Measurements from ENCODE around the gene TM9SF3.
"Not testable (repeated sequence)": the region's sequence is repeated elsewhere in the genome, so short reads cannot be mapped to it uniquely, and the experiment has no call there.

TM9SF3 gene

DNA sequence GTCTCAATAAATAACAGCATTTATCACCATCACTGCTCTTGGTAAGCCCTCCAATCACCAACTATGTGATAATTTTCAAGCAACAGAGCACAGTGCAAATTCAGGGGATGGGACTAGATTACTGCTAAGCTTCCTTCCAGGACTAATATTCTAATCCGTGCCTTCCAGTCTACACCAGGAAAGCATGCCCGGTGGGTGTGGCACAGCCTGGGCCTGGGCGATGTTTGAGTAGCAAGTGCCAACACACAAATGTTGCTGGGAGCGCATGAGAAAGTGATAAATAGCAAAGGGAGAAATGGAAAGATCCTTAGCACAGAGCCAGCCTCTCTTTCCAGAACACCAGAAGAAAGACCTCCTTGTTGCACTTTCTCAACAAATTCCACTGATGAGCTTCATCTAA, 13.5 kb upstream of the TM9SF3 start:
- DNase-seq, result no peak

DNA sequence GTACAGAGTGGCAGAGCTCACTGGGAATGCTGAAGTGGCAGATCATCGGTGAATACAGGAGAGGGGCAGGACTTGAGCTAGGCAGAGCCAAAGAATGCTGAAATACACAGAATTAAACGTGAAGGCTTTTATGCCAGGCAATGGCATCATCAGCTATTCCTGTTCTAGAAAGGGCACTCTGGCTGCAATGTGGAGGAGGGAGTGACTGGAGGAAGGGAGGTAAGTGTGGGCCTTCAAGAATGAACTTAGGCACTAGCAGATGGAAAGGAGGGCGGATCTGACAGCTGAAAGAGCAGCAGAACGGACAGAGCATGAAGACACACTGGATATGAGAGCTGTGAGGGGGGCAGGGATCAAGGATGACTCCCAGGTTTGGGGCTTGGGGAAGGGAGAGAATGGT, 12.0 kb upstream of the TM9SF3 start:
- DNase-seq, result no peak

DNA sequence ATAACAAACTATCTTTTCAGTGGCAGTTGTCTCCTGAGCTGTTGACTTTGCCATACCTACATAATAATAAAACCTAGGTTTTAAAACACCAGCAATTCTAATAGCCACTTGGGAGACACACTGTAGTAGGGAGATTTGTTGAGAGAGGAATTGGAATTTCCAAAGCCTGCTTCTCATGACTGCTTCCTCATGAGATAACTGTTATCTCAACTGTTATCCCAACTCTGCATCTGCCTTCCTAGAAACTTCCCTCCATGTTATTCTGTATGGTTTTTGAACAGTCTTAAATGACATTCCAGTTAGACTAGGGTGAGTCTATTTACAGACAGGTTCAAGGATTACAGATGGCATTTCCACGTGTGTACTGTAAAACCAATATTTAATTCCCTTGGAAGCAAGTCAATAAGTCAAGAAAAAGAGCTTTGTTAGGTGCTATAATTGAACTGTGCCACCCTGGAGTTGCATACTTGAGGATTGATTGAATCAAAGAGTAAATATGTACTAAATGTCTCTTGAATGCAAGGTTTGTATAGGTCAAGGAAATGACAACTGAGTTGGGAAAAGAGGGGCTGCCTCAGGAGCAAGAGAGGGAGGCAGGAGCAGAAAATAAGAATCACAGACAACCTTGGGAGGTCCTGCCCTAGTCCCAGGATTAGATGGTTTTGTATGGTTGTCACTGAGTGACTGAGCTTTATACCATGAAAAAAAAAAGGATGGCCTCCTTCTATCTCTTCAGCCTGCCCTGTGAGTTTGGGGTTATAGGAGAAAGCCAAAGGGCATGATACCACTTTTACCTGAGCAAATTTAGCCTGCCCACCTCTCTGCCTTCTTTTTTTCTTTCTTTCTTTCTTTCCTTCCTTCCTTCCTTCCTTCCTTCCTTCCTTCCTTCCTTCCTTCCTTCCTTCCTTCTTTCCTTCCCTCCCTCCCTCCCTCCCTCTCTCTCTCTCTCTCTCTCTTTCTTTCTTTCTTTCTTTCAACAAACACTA, 9.9 kb upstream of the TM9SF3 start:
- DNase-seq, result no peak

DNA sequence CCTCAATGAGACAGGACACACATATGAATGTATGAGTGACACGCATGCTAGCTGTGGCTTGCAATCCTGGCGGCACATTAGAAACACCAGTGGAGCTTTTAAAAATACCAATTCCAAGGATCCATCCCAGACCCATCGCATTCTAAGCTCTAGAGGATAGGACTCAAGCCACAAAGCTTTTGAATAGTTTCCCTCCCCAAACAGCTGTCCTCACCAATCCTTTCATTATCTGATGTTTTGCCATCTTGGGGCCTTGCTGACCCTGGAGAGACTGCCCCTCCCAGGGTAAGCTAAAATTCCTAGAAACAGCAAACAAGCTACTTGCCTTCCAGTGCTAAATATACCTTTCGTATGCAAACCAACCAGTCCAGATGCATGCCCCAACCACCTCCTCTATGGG, 8.9 kb upstream of the TM9SF3 start:
- no peak for DNase-seq

DNA sequence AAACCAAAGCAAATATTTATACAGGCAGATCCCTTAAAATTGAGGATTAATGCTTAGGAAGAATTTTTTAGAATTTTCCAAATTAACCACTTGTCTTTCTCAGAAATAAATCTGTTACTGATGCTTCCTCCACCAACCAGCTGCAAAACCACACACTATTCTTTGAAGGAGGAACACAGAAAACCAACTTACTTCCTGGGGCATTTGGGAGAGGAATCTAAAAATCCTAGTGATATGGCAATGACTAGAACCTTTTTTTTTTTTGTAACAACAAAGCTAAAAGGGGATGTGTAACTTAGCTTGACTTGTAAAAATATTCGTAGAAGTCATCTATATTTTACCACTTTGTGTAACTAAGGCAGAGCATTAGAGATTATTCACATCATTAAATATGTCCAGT, 5.1 kb upstream of the TM9SF3 start:
- DNase-seq, result no peak

DNA sequence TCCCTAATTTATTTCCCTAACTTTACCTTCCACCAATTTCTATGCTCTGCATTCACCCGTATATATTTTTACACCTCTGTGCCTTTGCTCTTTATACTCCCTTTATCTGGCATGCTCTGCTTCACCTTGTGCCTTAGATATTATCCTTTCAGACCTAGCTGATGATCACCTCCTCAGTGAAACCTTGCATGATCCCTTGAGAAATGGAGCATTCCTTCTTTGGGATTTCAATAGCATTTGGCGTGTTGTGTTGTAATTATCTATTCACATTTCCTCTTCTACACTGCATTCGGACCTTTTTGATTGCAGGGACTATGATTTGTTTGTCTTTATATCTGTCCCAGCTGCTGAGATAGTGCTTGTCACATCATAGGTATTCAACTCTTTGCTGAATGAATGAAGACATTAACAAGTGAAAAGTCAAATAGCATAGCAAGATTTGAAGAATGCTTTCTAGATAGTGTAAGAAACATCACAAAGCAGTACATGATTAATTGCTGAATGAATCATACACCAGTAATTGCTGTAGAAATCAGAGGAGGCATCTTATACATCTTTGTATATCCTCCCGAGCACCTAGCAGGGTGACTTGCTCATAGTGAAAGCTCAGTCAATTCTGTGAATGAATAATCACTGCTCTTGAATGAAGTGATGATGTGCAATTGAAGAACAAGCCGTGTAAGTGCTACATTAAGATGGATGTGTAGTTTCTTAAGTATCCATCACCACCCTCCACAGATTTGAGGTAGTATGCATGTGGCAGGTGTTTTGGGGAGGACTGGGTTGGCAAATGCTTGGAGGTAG, 2.0 kb upstream of the TM9SF3 start:
- no peak for DNase-seq

DNA sequence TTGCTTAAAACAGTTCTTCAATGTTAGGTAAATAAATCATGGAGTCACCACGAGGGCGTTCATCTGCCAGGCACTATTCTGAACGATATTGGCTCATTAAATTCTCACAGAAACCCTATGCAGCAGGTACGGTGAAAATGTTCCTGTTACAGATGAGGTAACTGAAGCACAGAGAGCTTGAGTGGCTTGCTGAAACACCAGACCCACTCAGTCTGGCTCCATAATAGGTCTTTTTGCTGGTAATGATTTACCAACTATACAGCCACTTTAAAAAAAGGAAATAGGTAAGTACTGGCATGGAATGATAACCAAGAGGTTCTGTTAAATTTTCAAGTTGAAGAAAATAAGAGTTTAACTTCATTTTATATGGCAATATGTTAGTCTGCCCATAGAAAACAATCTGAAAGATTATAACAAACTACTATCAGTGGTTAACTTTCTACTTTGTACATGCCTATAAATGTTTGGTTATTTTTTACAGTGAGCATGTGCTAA, 1.3 kb upstream of the TM9SF3 start:
- DNase-seq, result no peak

DNA sequence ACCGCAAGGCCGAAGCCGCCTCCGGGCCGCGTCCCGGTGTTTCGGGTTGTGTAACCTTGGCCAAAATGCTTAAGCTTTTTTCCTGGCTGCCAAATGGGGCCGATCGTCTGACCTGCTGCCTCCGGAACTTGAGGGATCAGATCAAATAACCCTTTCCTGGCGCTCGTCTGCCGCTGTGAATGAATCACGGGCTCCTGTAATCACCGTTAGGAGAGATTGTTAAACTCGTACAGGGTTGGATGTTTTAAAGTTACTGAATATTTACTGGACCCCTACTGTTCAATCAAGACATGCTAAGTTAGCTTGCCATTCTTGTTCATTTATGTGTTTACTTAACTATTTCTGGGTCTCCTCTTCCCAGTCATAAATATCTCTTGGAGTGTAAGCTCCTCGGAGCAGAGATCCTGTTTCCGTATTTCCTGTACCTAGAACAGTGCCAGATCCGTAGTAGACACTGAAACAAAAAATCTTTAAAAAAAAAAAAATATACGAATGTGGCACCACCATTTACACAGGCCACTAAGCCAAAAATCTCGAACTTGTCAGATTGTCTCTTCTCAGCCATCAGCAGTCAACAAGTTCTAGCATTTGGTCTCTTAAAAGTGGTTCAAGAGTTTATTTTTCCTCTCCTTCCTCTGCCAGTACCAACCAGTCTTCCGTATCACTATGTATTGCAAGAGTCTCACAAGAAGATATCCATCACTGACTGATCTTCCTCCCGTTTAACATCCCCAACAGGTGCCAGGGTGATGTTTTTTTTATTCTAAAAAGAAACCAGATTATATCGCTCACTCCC, 650 bp upstream of the TM9SF3 start:
- peak in 19 of 58 donors; percentile 21 to 83 (median 60) for DNase-seq

DNA sequence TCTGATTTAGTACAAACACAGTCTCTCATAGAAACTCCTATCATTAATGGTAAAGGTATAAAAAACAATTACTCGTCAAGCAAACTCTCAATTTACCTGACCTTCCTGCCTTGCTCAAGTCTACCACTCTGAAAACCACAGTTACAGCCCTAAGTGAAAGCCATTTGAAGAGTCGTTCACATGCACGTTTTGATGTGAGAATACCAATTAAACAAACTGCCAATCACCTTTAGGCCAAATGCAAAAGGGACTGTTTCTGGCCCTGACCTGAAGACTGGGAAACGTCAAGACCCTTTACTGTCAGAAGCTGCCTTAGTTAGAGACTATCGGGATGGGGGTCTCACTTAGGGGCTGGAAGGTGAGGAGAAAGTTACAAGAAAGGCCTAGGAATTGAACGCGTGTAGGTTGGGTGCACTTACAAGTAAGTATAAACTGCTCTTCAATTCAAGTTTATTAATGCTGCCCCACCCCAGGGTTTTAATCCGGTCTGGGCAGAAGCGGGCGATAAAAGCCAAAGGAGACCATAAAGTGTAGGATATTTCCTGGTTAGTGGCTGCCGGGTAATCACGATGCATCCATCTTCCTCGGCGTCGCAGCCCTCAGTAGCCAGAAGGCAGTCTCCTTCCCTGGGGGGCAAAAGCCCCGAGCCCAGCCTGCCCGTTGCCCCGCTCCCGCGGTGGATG, 935 bp downstream of the TM9SF3 start:
- peak in 2 of 58 donors; percentile 31 to 52 for DNase-seq

DNA sequence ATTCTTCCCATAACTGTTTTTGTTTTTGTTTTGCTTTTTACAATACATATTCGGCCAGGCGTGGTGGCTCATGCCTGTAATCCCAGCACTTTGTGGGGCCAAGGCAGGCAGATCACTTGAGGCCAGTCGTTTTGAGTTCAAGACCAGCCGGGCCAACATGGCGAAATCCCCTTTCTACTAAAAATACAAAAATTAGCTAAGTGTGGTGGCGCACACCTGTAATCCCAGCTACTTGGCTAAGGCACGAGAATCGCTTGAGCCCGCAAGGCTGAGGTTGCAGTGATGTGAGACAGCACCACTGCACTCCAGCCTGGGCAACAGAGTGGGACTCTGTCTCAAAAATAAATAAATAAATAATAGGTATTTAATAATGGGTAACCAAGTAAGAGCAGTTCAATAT, 2.3 kb downstream of the TM9SF3 start:
- DNase-seq, result no peak

DNA sequence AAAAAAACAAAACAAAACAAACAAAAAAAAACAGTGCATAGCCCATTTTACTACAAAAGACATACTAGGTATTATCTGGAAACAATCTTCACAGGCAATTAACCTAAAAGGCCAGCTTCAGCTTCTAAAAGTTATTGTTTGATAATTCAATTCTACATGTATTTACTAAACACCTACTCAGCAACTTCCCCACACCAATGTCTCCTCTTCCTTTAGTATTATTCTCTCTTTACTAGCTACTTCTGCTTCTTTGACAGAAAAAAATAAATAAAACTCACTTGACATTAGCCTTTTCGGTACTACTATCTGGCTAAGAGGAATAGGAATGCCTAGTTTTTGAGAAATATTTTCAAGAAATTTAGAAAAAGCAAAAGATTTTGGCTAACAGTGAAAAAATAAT, 2.8 kb downstream of the TM9SF3 start:
- no peak for DNase-seq

DNA sequence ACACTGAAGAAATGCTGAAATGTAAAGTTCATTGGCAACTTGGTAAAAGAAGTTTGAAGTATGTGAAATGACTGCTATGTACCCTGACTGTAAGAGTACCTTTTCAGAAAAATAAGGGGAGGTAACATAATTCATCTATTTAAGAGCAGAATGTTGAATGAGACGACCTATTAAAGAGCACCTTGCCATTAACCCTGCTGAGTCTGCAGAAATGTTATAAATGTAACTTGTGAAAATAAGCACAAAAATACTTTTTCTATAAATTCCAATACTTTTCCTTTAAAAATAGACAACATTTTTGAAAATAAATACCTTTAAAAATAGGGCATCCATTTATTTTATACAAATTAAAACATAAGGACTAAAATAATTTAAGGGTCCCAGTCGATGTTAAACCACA, 7.7 kb downstream of the TM9SF3 start:
- DNase-seq, result no peak

DNA sequence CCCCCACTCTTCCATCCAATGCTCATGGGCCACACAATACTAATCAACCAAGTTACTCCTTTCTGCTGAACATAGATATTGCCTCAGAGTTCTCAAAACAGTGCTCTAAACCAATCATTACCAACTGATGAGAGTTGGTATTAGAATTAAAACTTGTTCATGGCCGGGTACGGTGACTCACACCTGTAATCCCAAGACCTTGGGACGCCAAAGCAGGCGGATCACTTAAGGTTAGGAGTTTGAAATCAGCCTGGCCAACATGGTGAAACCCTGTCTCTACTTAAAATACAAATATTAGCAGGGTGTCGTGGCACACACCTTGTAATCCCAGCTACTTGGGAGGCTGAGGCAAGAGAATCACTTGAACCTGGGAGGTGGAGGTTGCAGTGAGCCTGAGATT, 8.2 kb downstream of the TM9SF3 start:
- DNase-seq, result no peak

DNA sequence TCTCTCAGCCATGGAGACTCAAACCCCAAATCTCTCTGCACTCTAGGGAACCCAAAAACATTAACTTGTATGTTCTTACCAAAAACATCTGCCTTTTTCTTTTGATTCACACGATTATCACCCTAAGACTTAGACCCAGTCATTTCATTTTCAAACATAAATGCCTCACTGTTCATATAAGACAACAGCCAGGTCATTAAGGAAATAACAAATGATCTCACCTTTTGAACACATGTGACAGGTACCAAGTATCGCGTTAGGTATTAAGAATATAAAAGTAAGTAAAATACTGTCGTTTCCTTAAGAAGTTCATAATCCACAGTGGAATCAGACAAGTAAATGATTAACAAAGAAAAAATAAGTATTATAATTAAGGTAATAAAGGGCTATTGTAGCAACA, 8.8 kb downstream of the TM9SF3 start:
- DNase-seq, result no peak

DNA sequence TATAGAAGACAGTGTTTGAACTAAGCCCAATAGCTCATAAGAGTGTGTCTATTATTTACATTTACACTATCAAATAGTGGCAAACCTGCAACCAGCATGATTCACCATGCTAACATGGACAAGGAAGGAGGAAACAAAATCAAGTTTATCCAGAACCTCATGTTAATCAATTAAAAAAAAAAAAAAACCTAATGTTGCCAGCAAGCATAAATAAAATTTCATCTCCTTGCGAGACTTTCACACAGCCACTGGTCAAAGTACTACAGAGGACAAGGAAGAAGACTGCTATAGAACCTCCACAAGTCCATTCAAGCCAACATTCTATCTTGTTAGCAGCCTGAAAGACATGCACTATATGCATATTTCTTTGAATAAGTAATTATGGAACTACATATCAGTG, 9.7 kb downstream of the TM9SF3 start:
- no peak for DNase-seq

DNA sequence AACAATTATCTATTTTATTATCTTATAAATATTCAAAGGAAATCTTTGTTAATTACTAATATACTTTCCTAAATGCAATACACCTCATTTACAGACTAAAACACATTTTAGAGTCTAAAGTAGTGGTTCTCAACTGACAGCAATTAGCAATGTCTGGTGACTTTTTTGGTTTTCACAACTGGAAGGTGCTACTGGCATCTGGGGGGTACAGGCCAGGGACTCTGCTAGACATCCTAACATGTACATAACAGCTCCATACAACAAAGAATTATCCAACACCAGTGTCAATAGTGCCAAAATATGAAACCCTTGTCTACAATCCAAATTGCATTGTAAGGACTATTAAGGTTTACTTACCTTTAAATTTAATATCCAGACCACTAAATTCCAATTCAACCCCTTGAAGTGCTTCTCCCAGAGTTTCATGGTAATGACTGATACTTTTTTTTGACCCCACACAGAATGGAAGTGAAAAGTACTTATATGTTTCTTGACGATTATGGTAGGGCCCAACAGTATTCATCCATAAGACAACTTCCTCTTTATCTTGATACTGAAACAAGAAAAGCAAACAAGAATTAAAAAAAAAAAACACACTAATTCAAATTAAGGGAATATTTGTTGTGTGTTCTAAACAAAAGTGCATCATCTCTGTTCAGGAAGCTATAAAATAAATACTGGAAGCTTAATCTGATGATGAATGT, 10.4 kb downstream of the TM9SF3 start:
- DNase-seq, result no peak

DNA sequence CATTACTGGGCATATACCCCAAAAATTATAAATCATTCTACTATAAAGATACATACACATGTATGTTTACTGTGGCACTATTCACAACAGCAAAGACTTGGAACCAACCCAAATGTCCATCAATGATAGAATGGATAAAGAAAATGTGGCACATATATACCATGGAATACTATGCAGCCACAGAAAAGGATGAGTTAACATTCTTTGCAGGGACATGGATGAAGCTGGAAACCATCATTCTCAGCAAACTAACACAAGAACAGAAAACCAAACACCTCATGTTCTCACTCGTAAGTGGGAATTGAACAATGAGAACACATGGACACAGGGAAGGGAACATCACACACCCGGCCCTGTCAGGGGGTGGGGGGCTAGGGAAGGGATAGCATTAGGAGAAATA, 12.2 kb downstream of the TM9SF3 start:
- not testable (repeated sequence) for DNase-seq

DNA sequence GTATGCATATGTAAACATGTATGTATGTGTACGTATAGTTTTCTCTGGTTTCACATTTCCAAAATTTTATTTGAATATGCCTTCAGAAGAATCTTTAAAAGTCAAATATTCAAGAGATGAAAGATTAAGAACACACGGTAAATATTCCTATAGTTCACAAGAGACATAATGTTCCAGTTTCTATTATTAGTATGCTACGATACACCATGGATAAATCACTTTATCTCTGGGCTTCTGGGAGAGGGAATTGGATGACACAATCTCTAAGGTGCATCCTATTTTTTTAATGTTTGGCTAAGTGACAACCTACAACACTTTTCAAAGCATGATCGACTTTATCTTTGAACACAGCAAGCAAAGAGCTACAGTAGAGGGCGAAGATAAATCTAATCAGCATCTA, 13.8 kb downstream of the TM9SF3 start:
- DNase-seq, result no peak

DNA sequence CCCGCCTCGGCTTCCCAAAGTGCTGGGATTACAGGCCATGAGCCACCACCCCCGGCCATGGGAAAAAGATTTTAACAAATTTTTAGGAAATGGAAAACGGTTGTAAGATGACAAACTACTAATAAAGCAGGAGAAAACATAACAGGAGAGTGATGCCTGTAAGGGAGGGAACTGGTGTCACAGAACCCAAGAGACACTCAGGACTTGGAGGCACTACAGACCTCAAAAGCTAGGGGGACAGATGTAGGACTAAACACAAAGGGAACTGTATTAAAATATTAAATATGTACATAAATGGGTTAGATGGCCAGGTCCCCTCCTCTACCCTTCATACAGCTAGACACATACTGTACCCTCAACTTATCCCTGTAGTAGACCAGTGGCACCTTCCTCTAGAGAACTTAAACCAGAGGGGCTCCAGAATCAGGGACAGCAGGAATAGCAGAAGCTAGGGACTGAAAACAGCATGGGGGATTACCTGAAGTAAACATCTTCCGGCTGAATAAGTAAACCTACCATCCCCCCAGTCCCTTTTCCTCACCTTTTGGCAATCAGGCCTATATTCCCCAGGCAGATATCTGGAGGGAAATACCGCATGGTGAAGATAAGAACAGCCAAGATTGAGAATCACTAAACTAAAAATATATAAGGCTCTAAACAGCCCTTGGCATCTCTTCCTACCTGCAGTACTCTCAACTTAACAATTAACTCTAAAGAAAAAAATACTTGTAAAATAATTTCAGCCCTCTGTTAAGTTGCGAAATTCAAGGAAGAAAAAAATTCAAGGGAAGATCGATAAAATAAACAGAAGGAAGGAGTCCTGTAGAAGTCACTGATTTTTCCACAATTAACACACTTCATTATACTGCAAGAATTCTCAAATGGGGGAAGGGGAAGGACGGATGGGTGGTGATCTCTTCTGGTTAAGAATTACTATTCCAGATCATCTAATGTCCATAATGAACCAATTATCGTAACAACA, 15.5 kb downstream of the TM9SF3 start:
- no peak for DNase-seq
